Measurements from ENCODE around the gene SLAMF9.

SLAMF9 gene

DNA sequence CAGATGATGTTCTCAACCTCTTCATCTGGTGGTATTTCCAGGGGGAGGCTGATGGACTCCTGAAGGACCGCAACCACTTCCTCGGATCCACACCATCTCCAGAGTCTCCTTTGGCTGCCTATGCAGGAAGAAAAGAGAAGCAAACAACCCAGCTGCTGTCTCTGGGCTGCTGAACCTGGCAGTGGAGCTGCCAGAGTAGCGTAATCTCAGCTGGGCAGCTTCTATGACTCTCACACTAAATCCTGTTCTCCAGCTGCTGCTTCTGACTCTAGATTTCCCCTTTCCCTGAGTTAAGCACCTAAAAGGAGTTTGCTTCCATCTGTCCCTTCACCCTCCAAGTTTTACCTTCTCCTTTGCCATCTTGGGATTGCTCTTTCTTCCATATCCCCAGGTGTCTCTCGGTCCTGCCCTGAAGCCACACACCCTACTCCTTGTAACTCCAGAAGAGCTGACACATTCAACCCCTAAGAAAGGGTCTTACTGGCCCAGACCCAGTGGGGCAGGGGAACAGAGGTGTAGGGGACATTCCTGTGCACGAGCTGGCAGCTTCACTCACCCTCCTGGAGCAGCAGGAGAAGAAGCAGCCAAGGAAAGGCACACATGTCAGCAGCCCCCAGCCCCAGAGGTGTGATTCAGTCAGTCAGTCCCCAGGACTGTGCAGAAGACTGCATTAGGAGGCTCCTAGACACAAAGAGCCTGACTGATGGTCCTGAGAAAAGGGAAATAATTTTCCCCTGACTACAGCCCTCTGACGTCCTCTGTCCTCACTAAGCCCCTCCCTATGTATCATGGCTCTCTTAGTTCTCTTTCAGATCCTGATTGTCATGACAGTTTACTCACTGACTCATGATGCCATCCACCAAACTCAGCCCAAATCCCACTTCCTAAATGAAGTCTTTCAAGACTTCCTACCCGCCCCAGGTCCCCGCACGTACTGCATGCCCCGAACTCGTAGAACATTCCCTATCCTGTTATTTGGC is at the start of gene SLAMF9:
TSS of gene SLAMF9 (minus strand) at position 702 of the 980 bp plus-strand sequence. CDS start at position 602, 100 bp downstream.
- no peak for DNase-seq (ENCODE audit: low spot score)

GRCh38 chr1:160001440-160001839 is 47.4 kb upstream of the SLAMF9 start:
- no peak for DNase-seq (ENCODE audit: low spot score)

DNA sequence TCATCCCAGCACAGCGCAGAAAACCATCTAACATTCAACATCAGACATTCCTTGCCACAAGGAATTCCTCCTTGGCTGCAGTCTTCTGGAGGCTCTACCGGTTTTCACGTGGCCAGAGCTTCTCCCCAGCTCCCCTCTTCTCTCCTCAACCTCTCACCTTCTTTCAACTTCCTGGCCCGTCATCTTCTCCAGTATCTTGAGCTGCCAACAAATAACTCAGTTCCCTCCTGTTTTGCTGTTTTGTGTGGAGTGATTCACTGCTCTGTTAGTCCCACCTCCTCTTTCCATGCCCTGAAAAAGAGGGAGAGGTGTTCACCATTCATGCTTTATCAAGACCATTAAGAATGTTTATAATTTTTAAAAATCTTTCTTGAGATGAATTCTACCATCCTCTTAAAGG is 45.2 kb upstream of the SLAMF9 start:
- DNase-seq (ENCODE audit: low spot score), result no peak

DNA sequence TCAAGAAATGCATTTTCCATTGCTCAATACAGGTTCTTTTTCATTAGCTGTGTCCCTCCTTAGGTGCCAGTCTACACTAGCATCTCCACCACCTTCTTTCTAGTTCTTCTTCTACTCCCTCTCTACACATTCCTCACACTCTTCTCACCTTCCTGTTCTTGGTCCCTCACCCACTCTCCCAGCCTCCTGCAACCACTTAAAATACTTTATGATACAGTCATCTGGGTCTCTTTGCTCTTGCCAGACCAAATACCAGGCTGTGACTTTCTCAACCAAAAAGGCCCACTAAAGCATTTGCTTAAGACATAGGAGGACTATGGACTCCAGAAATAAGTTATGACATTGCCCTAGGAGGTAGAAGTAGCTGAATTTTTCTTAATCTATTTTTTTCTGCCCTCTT is 42.6 kb upstream of the SLAMF9 start:
- DNase-seq (ENCODE audit: low spot score), result no peak

DNA sequence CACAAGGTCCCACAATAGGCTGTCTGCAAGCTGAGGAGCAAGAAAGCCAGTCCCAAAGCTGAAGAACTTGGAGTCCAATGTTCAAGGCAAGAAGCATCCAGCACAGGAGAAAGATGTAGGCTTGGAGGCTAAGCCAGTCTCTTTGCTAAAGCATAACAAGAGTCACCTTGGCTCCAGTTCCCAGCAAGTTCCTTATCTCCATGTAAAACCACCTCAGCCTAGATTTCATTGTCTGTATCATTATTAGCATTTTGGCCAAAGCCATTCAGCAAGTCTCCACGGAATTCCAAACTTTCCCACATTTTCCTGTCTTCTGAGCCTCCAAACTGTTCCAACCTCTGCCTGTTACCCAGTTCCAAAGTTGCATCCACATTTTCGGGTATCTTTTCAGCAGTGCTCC is 40.9 kb upstream of the SLAMF9 start:
- DNase-seq (ENCODE audit: low spot score), result no peak

GRCh38 chr1:159993911-159994310 is 39.9 kb upstream of the SLAMF9 start:
- DNase-seq (ENCODE audit: low spot score), result no peak

- DNase-seq (ENCODE audit: low spot score), result no peak
Measured at GRCh38 chr1:159992161-159992560, 38.1 kb upstream of the SLAMF9 start.

- no peak for DNase-seq (ENCODE audit: low spot score)
Measured at GRCh38 chr1:159991513-159991912, 37.5 kb upstream of the SLAMF9 start.

GRCh38 chr1:159990005-159990404 is 36.0 kb upstream of the SLAMF9 start:
- no peak for DNase-seq (ENCODE audit: low spot score)

GRCh38 chr1:159989581-159989980 is 35.5 kb upstream of the SLAMF9 start:
- no peak for DNase-seq (ENCODE audit: low spot score)

DNA sequence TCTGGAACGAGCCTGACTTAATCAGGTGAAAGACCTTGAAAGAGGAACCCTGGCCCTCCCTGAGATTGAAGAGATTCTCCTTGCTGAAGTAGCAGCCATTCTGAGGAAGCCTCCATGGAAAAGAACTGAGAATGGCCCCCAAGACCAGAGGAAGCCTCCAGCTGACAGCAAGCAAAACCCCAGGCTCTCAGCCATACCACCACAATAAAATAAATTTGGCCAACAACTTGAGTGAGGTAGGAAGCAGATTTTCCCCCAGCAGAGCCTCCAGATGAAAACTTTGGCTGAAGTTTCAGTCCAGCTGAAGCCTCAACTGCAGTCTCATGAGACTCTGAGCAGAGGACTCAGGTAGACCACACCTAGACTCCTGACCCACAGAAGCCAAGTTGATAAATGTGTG is 34.0 kb upstream of the SLAMF9 start:
- DNase-seq (ENCODE audit: low spot score), result no peak

- DNase-seq (ENCODE audit: low spot score), result no peak
Measured at GRCh38 chr1:159987186-159987585, 33.1 kb upstream of the SLAMF9 start.

DNA sequence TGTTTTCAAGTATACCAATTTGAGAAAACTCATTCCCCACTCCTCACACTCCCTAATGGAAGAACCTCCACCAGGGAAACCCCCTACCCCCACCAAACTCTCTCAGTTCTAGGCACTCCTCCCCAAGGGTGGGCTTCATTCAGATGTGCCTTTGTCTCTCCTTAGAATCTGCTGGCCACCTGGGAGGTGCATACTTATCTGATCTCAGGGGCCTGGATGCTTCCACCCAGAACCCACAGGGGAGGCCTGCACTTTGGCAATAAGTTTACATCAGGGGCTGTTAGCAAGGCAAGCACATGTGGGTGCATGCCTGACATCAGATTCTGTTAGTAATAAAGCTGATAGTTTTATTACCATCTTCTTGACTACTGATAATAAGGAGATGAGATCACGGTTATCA is 32.5 kb upstream of the SLAMF9 start:
- DNase-seq (ENCODE audit: low spot score), result no peak

GRCh38 chr1:159986093-159986492 is 32.1 kb upstream of the SLAMF9 start:
- DNase-seq (ENCODE audit: low spot score), result no peak

DNA sequence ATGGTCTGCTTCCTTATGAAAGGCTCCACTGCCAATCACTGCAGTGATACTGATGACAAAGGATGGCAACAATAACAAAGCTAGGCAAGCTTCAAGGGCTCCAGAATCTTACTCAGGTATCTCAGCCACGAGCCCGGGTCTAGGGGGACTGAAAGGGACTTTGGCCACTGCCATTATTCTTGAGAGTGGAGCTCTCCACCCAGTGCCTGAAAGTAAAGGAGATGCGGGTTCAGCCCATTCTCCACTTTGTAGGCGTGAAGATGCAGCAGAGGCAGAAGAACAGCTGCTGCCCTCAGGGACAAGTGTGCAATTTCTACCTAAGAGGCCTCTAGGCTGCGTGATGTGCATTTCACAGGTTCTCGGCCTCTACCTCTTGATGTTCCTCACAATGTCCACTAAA is 31.4 kb upstream of the SLAMF9 start:
- DNase-seq (ENCODE audit: low spot score), result no peak

GRCh38 chr1:159983681-159984080 is 29.6 kb upstream of the SLAMF9 start:
- DNase-seq (ENCODE audit: low spot score), result no peak

- no peak for DNase-seq (ENCODE audit: low spot score)
Measured at GRCh38 chr1:159982280-159982679, 28.2 kb upstream of the SLAMF9 start.

DNA sequence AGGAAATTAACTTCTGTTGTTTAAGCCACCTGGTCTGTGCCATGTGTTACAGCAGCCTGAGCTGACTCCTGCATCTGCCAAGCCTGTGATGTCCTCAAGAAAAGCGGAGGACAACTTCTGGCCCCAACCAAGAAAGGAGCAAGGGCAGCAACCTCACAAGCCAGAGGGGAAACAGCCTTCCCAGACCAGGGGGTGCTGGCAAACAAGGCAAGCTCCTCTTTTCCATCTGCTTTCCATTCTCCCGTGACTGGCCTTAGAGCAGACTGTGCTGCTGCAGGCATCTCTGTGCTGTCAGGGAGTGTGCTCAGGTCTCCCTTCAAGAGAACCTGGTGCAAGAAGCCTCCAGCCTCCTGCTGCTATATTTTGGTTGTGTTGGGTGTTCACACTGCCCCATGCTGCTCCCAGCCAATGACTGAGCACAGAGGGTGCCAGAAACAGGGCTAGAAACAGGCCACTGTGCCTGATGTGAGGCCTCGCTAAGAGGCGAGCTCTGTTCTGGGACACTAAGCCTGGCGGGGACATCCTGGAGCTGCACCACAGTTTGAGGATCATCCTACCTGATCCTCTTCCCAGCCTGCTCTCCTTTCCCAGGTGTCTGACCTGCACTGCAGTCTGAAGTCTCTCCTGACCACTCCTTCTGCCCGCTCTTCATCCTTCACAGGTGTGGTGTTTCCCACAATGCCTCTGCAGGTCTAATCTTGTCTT is 27.5 kb upstream of the SLAMF9 start:
- no peak for DNase-seq (ENCODE audit: low spot score)

- no peak for DNase-seq (ENCODE audit: low spot score)
Measured at GRCh38 chr1:159980786-159981185, 26.7 kb upstream of the SLAMF9 start.

- no peak for DNase-seq (ENCODE audit: low spot score)
Measured at GRCh38 chr1:159980076-159980475, 26.0 kb upstream of the SLAMF9 start.

DNA sequence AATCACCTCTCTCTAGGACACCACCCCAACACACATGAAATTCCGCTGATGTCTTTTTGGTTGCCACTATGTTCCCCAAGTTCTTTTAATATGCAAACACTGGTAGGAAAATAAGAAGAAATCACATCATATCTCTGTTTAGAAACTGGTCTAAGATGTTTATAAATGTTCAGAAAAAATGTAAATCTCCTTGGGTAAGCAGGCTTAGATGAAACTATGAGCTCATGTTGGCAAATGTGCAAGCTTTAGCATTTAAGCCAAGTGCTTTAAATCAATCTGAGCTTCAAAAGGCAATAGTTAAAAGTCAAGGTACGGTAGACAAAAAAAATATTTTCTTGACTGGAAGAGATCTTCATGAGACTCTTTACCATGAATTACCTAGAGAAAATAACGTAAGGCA is 25.2 kb upstream of the SLAMF9 start:
- DNase-seq (ENCODE audit: low spot score), result no peak

- DNase-seq (ENCODE audit: low spot score), result no peak
Measured at GRCh38 chr1:159978107-159978398, 24.0 kb upstream of the SLAMF9 start.

DNA sequence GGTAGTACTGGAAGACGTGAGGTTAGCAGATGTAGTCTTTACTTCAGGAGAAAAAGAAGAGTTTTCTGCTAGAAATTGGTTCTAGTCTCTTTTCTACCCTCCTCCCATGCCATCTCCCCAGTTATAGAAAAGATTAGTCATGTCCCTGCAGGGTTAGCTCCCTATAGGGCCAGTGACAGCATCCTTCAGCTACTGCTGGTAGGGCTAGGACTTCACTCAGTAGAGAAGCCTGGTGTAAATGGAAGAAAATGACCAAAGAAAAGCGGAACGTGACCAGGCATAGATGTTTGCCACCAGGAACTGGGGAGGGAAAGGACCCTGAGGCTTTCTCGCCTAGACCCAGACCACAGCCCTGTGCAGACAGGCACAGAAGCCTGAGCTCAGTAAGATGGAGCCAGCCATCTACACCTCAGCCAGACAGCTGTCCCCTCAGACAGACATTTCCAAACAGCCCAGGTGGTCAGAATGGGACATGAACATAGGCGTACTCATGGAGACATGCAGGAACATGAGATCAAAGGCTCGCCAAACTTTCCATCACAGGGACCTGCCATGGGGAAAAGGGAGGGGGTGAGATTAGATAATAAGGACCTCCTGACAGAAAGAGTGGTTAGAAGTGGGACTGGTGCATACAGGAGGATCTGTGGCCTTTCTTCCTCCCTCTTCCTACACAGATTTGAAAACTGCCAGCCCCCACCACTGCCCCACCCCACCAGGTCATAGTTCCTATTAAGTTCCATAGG is 23.5 kb upstream of the SLAMF9 start:
- no peak for DNase-seq (ENCODE audit: low spot score)
